ENCODE data around the gene RAD18. TPM values are rescaled to one million over a fixed set of nuclear protein-coding genes. Genes with fewer than 3 reads are reported as not detected.

Gene RAD18
- total RNA-seq, 1 experiment from 2014 or later = 13.8 TPM

GRCh38 chr3:8966820-8967348, 3.6 kb upstream of the RAD18 start:
- BruUV-seq (replicated peaks) = no TSS peak
- ATAC-seq = no peak
- Histone ChIP-seq H3K4me1 (ENCODE audit: control insufficient read depth, insufficient read depth, low read length) (peaks cover 17% of the 10 kb centered on the region), H3K27ac (ENCODE audit: low read length) (no peak overlapping the region), H3K36me3 (ENCODE audit: control insufficient read depth, insufficient read depth, low read length) (no peaks in the 10 kb centered on the region), H3K9me3 (ENCODE audit: control insufficient read depth, insufficient read depth, low read depth, low read length) (no peaks in the 10 kb centered on the region), H3K4me3 (ENCODE audit: low read depth in 2 of 2, low read length in 2 of 2) (no peak overlapping the region), H3K27me3 (ENCODE audit: control insufficient read depth, insufficient read depth, low read length) (no peaks in the 10 kb centered on the region)
- no peak for TF ChIP-seq SIN3A (IDR thresholded peaks at IDR 0.05; ENCODE audit: borderline replicate concordance, insufficient read depth, low read depth, low read length)
- TF ChIP-seq POLR2AphosphoS5 (IDR thresholded peaks at IDR 0.05; ENCODE audit: low read depth, low read length) = no peak
- TF ChIP-seq, protein P1, sequence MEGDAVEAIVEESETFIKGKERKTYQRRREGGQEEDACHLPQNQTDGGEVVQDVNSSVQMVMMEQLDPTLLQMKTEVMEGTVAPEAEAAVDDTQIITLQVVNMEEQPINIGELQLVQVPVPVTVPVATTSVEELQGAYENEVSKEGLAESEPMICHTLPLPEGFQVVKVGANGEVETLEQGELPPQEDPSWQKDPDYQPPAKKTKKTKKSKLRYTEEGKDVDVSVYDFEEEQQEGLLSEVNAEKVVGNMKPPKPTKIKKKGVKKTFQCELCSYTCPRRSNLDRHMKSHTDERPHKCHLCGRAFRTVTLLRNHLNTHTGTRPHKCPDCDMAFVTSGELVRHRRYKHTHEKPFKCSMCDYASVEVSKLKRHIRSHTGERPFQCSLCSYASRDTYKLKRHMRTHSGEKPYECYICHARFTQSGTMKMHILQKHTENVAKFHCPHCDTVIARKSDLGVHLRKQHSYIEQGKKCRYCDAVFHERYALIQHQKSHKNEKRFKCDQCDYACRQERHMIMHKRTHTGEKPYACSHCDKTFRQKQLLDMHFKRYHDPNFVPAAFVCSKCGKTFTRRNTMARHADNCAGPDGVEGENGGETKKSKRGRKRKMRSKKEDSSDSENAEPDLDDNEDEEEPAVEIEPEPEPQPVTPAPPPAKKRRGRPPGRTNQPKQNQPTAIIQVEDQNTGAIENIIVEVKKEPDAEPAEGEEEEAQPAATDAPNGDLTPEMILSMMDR (IDR thresholded peaks at IDR 0.05) = no peak
- TF ChIP-seq REST (IDR thresholded peaks at IDR 0.05; ENCODE audit: insufficient read depth in 1 of 2, low read depth in 2 of 2, low read length in 1 of 2) = no peak
- TF ChIP-seq TCF7L2 (IDR thresholded peaks at IDR 0.05; ENCODE audit: low read depth, low read length) = no peak
- ChIA-PET CTCF (no interaction called here), POLR2A (no interaction called here)
- DNase-seq (ENCODE audit: low read depth, low spot score) = no peak
- intact Hi-C loops (cut with micrococcal nuclease; ENCODE audit: unreplicated experiment) = no loop called here
- in situ Hi-C loops (cut with HindIII; ENCODE audit: low pct_unique_long_range_greater_than_20kb, low sequenced_read_pairs) = no loop called here

DNA sequence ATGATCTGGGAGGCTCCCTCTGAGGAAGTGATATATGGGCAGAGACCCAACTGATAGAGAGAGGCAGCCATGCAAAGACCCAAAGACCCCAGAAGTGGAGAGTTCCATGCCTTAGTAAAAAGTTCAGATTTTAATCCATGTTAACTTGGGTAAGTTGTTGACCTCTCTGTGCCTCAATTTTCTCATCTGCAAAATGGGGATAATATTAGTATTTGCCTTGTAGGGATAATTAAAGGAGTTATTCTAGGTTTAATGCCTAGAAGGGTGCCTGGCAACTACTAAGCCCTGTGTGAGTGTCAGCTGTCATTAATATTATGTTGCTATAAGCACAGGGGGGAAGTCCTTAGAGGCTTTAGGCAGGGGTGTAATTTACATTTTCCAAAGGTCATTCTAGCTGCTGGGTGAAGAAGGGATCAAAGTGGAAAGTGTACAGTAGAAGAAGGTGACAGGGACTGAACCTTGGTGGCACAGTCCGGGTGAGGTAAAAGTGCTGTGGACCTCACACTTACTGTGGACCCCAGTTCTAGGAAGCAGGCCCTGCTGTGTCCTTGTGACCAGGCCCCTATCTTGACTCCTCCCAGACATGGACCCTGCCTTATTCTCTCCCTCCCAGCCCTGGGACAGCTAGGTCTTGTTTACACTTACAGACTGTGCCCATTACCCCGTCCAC, 3.0 kb upstream of the RAD18 start:
- TF ChIP-seq REST (IDR thresholded peaks at IDR 0.05; ENCODE audit: insufficient read depth in 1 of 2, low read depth in 2 of 2, low read length in 1 of 2) (no peak), SIN3A (IDR thresholded peaks at IDR 0.05; ENCODE audit: borderline replicate concordance, insufficient read depth, low read depth, low read length) (no peak), TCF7L2 (IDR thresholded peaks at IDR 0.05; ENCODE audit: low read depth, low read length) (no peak), POLR2AphosphoS5 (IDR thresholded peaks at IDR 0.05; ENCODE audit: low read depth, low read length) (no peak)
- TF ChIP-seq, protein P1 (IDR thresholded peaks at IDR 0.05) = no peak
- no peak overlapping the region for H3K27ac ChIP-seq (ENCODE audit: low read length)
- no peaks in the 10 kb centered on the region for H3K27me3 ChIP-seq (ENCODE audit: control insufficient read depth, insufficient read depth, low read length)
- H3K36me3 ChIP-seq (ENCODE audit: control insufficient read depth, insufficient read depth, low read length) = no peaks in the 10 kb centered on the region
- ATAC-seq = no peak
- no peak for DNase-seq (ENCODE audit: low read depth, low spot score)
- H3K4me3 ChIP-seq (ENCODE audit: low read depth in 2 of 2, low read length in 2 of 2) = no peak overlapping the region
- ChIA-PET POLR2A (no interaction called here), CTCF (no interaction called here)
- intact Hi-C loops (cut with micrococcal nuclease; ENCODE audit: unreplicated experiment) (no loop called here), in situ Hi-C loops (cut with HindIII; ENCODE audit: low pct_unique_long_range_greater_than_20kb, low sequenced_read_pairs) (no loop called here)
- peaks cover 21% of the 10 kb centered on the region for H3K4me1 ChIP-seq (ENCODE audit: control insufficient read depth, insufficient read depth, low read length)
- no TSS peak for BruUV-seq (replicated peaks)
- no peaks in the 10 kb centered on the region for H3K9me3 ChIP-seq (ENCODE audit: control insufficient read depth, insufficient read depth, low read depth, low read length)

All from Panc1 (cell line).